ENCODE results near the gene DLGAP1. TPM values are rescaled to one million over a fixed set of nuclear protein-coding genes. Genes with fewer than 3 reads are reported as not detected.

DLGAP1 gene
- total RNA-seq, 1 donor from 2014 or later = 105 TPM

GRCh38 chr18:3995476-3996102 is 459.5 kb downstream of the DLGAP1 start:
- DNase-seq (ENCODE audit: low spot score) = peak; percentile 56

DNA sequence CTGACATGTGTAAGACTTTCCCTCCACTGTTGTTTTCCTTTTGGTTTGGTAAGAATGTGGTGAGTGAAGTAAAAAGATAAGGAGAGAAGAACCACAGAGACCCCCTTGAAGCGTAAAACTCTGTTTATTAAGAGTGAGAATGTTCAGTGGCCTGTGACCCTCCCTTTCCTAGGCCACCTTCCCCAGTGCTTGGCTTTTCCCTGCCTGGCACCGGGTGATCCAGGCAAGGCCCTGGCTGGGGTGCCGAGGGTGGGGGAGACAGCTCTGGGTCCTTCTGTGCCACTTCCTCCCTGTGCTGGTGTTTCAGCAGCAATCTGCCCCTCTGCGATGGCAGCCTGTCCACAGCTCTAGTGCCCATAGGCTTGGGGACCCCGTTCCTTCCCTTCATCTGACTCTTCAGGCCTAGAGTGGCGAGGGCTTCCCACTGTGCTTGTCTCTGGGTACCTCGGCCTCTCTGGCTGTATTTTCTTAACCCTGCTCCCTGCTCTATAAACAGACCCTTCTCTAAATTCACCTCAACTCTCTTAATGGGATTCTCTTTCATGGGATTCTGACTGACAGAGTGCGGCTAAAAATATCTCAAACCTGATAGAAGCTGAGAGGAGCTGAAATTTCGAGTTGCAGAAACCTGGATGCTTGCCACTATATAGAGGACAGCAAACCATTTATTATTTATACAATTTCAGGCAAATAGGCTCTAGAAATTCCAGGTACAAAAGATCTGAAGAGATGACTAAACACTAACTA is 461.0 kb downstream of the DLGAP1 start:
- DNase-seq (ENCODE audit: low spot score) = no peak

- DNase-seq (ENCODE audit: low spot score) = no peak
These were observed 469.4 kb downstream of the DLGAP1 start for GRCh38 chr18:3985664-3986063.

- DNase-seq (ENCODE audit: low spot score) = no peak
These were observed 470.1 kb downstream of the DLGAP1 start for GRCh38 chr18:3985020-3985419.

GRCh38 chr18:3984163-3984757 is 470.8 kb downstream of the DLGAP1 start:
- DNase-seq (ENCODE audit: low spot score) = no peak

DNA sequence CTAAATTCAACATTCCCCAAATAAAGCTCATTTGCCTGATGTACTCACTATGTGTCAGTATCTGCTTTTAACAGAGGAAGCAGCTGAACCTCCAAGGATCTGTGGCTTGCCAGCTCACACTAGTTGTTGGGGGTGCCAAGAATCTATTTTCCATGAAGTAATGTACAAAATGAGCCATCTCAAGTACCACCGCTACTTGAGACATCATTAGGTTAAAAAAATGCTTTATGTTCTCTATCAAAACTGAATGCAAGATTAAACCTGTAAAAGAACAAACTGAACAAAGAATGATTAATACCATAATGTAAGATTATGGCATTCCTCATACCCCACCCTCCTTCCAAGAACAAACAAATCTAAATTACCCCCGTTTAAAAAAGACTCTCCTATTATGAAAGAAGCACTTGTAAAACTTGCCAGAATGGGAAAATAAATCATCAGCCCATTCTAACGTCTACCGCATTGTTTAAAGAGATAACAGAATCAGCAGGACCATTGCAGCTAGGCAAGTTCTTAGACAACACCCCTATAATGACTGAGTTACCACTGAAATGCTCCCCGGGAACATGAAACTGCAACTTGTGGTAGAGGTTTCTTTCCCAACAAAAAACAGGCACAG is 471.6 kb downstream of the DLGAP1 start:
- no peak for DNase-seq (ENCODE audit: low spot score)

DNA sequence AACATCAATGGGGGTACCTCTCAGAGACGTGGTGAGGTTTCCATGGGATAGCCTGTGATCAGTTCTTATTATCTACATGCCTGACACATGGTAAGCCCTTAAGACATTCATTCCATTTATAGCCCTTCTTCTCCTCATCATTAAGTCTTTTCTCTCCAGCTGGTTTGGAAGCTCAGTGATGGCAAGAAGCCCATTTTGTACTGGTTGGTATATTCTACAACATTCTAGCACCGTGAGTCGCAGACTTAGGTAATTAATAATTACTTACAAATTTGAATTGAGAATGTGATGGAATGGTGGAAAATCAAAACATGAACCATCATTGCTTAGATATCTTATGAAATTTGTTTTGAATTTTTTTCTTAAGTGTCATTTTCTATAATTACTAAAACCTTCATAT is 472.6 kb downstream of the DLGAP1 start:
- DNase-seq (ENCODE audit: low spot score) = no peak

- DNase-seq (ENCODE audit: low spot score) = no peak
These were observed 476.1 kb downstream of the DLGAP1 start for GRCh38 chr18:3979024-3979423.

GRCh38 chr18:3973191-3973850 is 481.8 kb downstream of the DLGAP1 start:
- DNase-seq (ENCODE audit: low spot score) = no peak

DNA sequence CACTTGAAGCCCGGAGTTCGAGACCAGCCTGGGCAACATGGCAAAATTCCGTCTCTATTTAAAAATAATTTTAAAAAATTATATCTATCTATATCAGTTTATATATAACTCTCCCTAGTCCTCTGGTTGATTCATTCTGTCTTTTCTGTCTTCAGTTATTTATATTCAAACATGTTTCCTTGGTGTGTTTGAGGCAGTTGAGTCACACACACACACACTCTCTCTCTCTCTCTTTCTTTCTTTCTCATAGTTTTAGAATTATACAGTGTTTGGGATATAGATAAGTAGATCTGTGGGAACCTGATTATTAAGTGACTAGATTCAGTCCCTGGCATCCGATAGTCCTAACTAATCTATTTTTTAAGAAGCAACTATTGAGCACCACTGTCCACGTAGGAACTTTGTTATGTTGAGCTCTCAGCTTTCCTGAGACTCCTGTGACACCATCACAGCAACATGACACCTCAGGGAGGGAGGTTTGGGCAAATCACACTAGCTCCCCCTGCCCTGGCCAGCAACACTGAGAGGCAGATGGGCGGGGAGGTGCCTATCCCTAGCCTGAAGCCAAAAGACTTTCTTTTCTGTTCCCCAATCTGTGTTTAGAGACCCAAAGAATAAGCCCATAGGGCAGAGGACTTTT is 482.7 kb downstream of the DLGAP1 start:
- DNase-seq (ENCODE audit: low spot score) = no peak

DNA sequence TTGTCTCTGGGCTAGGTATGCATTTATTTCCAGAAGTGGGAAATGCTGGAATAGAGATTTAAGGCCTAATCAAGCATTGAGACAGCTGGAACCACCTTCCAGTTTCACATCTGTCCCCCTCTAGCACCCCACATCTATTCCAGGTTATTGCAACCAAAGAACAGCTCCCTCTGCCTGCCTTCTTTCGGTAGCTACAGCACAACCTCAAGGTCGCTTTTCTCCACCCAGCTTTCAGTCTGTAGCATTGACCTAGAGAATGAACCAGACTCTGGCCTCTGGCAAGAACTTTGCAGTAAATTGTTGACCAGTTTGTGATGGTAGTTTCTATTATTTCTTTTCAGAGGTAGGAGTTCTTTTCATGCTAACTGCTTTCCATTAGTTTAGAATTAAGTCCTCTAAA is 484.2 kb downstream of the DLGAP1 start:
- peak; percentile 29 for DNase-seq (ENCODE audit: low spot score)

- no peak for DNase-seq (ENCODE audit: low spot score)
These were observed 487.5 kb downstream of the DLGAP1 start for GRCh38 chr18:3967359-3968180.

- peak; percentile 84 for DNase-seq (ENCODE audit: low spot score)
These were observed 488.3 kb downstream of the DLGAP1 start for GRCh38 chr18:3966642-3967358.

DNA sequence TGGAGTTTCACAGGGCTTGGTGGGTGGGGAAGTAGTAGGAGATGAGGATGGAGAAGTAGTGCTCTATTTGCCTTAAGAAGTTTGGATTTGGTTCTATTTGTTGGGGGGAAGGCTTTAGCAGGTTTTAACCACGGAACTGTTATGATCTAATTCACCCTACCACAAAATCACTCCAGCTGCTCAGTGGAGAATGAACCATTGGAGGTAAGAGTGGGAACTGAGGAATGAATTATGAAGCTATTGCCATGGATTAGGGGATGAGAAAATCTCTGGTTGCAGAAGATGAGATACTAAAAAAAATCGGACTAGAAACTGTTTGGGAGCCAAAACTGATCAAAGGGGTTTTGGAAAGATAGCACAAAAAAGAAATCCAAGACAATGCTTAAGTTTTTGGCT is 488.9 kb downstream of the DLGAP1 start:
- DNase-seq (ENCODE audit: low spot score) = no peak

GRCh38 chr18:3960977-3961376 is 494.1 kb downstream of the DLGAP1 start:
- no peak for DNase-seq (ENCODE audit: low spot score)

DNA sequence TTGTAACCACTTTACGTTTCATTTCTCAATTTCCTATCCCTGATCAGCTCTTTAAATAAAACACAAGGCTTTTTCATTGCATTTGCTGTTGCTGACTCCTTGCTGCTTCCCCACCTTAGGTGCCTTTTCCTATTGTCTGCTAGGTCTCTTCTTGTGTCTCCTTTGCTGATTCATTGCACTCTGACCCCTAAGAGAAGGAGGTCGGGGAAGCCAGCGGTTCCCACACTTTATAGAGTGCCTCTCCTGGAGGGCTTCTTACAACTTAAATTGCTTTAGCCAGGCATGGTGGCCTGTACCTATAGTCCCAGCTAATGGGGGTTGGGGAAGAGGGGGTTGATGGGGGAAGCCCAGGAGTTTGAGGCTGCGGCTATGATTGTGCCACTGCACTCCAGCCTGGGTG is 495.0 kb downstream of the DLGAP1 start:
- no peak for DNase-seq (ENCODE audit: low spot score)

- no peak for DNase-seq (ENCODE audit: low spot score)
These were observed 503.1 kb downstream of the DLGAP1 start for GRCh38 chr18:3952031-3952430.

DNA sequence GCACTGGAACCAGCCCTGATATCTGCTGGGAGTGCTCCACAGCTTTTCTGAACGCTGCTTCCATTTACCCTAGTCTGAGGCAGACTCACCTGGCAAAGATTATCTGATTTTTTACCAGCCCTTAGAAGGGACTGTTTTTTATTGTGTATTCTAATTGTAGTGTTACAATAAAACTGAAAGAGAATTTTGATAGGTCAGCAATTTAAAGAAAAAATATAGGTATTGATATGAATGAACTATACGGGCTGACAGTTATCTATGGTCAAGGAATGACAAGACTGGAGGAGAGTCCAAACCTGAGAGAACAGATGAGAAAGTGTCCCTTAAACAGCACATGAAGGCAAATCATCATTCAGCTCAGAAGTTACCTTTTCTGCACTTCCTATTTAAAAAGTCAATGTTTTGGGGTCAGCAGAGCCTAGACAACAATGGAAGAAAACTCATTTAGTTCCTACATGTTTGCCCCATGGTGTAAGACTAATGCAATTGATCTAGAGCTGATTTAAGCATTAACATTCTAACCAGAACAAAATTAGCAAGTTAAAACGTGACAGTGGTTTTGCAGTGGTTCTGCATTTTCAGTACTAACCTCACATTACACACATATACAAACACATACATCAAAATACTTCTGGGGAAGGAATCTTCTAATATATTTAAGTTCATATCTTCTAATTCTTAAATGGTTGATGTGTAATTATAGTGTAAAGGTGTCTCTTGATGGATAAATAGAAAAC is 504.3 kb downstream of the DLGAP1 start:
- no peak for DNase-seq (ENCODE audit: low spot score)

- no peak for DNase-seq (ENCODE audit: low spot score)
These were observed 506.1 kb downstream of the DLGAP1 start for GRCh38 chr18:3948958-3949357.

Data from mucosa of gallbladder (tissue), 1 donor.